NB4 (cell line): ENCODE data around the gene LARP4B.

Source experiments
- DNase-seq: peaks from one replicate; pipeline ENCODE4 v3.0.0; 2010; ENCODE audit warnings: low read depth
- H3K4me3 ChIP-seq: one replicate; pipeline ENCODE4 v1.5.1; 2011; ENCODE audit warnings: mild to moderate bottlenecking, low read depth, low read length, moderate library complexity
- MAX ChIP-seq: IDR thresholded peaks from 2 replicates; pipeline ENCODE4 v1.6.1; 2011; ENCODE audit warnings: low read depth, low read length
- MYC ChIP-seq: IDR thresholded peaks from 2 replicates; pipeline ENCODE4 v1.6.1; 2011; ENCODE audit warnings: low read depth, low read length
- POLR2A ChIP-seq: IDR thresholded peaks from 2 replicates; pipeline ENCODE4 v1.6.1; 2011; ENCODE audit warnings: mild to moderate bottlenecking; ENCODE audit not compliant: insufficient read length; ENCODE audit errors: extremely low read depth
- TF ChIP-seq, protein P1 (sequence below): IDR thresholded peaks from one replicate; pipeline ENCODE4 v1.5.1; 2012; ENCODE audit warnings: low read depth, low read length

Gene LARP4B

DNA sequence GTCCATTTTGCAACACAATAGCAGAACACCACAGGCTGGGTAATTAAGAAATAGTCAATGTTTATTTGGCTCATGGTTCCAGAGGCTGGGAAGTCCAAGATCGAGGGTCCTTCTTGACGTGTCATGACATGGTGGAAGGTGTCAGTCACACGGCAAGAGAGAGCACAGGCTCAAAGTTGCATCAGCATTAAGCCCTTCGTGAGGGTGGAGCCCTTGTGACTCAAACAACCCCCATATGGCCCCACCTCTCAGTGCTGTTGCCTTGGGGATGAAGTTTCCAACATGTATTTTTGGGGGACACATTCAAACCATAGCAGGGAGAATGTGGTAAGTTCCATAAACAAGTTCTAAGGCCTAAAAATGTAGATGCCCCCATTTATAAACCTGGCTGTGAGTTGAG is 32.1 kb upstream of the LARP4B start:
- TF ChIP-seq MAX (no peak), POLR2A (no peak), MYC (no peak)
- TF ChIP-seq, protein P1, sequence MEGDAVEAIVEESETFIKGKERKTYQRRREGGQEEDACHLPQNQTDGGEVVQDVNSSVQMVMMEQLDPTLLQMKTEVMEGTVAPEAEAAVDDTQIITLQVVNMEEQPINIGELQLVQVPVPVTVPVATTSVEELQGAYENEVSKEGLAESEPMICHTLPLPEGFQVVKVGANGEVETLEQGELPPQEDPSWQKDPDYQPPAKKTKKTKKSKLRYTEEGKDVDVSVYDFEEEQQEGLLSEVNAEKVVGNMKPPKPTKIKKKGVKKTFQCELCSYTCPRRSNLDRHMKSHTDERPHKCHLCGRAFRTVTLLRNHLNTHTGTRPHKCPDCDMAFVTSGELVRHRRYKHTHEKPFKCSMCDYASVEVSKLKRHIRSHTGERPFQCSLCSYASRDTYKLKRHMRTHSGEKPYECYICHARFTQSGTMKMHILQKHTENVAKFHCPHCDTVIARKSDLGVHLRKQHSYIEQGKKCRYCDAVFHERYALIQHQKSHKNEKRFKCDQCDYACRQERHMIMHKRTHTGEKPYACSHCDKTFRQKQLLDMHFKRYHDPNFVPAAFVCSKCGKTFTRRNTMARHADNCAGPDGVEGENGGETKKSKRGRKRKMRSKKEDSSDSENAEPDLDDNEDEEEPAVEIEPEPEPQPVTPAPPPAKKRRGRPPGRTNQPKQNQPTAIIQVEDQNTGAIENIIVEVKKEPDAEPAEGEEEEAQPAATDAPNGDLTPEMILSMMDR, result no peak
- no peak for DNase-seq
- H3K4me3 ChIP-seq, result no peak overlapping the region

- TF ChIP-seq MYC, result no peak
- TF ChIP-seq MAX, result 0 out of 2 replicates have a peak, but pooled peaks have one; percentile 10
- no peak for DNase-seq
- no peak overlapping the region for H3K4me3 ChIP-seq
Observed at GRCh38 chr10:963186-963585, 31.7 kb upstream of the LARP4B start.

DNA sequence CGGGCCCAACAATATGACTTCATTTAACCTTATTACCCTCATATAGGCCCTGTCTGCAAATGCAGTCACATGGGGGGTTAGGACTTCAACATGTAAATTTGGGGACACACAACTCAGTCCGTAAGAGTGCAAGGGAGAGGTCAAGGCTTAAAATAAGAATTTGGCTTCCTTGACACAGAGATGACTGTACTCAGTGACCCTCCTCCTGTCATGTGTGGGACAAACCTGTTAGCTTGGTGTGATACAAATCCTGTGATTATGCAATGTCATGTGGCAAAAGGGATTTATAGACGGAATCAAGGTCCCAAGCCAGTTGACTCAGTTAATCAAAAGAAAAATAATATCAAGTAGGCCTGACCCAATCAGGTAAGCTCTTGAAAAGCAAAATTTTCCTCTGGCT is 30.8 kb upstream of the LARP4B start:
- no peak overlapping the region for H3K4me3 ChIP-seq
- DNase-seq, result no peak
- TF ChIP-seq POLR2A (no peak), MYC (no peak), MAX (no peak)
- TF ChIP-seq, protein P1, result no peak

DNA sequence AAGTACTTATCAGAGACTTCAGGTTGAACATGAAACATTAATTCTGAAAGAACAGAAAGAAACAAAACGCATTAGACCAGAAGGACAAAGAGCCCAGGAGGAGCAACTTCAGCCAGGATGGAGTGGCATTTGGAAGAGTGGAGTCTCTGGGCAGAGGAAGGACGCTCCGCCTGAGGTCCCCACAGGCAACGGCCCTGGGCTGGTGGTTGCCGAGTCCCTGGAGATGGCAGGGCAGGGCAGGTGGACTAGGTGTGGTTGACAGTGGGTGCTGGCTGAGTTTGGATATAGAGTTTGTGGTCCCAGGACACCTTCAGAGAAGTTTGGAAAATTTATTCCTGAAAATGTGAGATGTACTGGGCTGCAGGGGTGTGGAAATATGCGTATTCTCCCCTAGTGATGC is 27.4 kb upstream of the LARP4B start:
- TF ChIP-seq MAX, result no peak
- TF ChIP-seq MYC, result no peak
- TF ChIP-seq, protein P1, result no peak
- TF ChIP-seq POLR2A, result no peak
- H3K4me3 ChIP-seq, result no peak overlapping the region
- no peak for DNase-seq

DNA sequence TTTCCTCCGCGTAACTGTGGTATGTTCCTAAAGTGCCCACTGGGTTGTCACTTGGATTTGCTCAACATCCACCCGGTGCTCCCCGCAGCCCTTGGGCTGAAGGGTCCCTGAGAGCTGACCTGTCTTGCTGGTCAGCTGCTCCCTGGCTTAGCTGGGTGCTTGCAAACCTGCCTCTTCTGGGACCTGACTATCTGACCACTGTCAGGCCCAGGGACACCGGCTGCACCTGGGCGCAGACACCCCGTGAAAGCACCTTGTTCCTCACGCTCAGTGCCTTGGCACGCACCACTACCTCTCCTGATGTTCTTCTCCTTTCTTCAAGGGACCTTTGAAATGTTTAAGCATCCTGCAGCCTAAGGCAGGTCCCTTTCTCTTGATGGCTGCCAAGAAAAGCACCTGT is 26.6 kb upstream of the LARP4B start:
- no peak for DNase-seq
- TF ChIP-seq POLR2A, result no peak
- no peak for TF ChIP-seq MAX
- TF ChIP-seq MYC, result no peak
- TF ChIP-seq, protein P1, result no peak
- H3K4me3 ChIP-seq, result no peak overlapping the region

- no peak for TF ChIP-seq POLR2A
- TF ChIP-seq MAX, result no peak
- no peak overlapping the region for H3K4me3 ChIP-seq
- DNase-seq, result no peak
Observed at GRCh38 chr10:955820-956217, 24.3 kb upstream of the LARP4B start.

GRCh38 chr10:955127-955819 is 23.8 kb upstream of the LARP4B start:
- no peak for TF ChIP-seq MAX
- TF ChIP-seq POLR2A, result no peak
- TF ChIP-seq, protein P1, result no peak
- no peak for TF ChIP-seq MYC
- H3K4me3 ChIP-seq, result no peak overlapping the region
- peak; percentile 25 for DNase-seq
